NCI-H748 treated with DMSO at 0.1 percent for 48 hours (cell line): ENCODE results near the gene MTRR.
"Not testable (repeated sequence)": the region's sequence is repeated elsewhere in the genome, so short reads cannot be mapped to it uniquely, and the experiment has no call there.

ENCODE experiments used
- DNase-seq: peaks from one replicate; lab custom pipeline; 2025; lab: John Stamatoyannopoulos, UW

MTRR gene

DNA sequence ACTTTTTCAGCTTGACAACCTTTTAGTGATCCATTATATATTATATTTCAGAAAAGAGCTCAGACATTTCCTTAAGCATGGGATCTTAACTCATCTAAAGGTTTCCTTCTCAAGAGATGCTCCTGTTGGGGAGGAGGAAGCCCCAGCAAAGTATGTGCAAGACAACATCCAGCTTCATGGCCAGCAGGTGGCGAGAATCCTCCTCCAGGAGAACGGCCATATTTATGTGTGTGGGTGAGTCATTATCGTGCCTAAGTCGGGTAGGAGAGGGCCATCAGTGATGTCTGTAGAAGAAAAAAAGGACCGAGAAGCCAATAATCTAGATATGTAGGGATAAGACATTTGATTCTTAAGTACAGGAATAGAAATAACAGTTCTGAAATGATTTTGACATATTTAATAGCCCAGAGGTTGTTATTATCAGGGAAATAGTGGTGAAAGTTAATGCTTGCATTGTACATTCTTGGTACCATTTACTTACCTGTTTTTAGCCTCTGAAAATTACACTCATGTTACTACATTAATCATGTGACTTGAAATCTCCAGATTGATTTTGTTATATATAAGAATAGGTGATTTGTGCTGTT lies 28.2 kb downstream of the MTRR start:
- DNase-seq: peak; percentile 17

DNA sequence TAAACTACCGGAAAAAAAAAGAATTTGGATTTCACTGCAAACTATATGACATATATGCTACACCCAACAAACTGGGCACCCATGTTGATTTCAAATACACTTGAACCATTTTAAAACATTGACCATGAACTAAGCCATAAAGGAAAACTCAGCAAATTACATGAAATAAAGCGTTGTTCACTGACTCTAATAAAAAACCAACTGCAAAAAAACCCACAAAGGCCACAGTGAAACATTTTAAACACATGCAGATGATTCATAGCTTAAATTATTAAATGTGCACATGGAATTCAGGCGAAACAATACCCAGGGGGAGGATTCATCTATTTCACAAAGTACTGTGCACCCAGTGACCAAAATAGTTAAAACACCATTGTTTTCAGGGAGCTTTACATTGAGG lies 33.3 kb downstream of the MTRR start:
- no peak for DNase-seq

DNA sequence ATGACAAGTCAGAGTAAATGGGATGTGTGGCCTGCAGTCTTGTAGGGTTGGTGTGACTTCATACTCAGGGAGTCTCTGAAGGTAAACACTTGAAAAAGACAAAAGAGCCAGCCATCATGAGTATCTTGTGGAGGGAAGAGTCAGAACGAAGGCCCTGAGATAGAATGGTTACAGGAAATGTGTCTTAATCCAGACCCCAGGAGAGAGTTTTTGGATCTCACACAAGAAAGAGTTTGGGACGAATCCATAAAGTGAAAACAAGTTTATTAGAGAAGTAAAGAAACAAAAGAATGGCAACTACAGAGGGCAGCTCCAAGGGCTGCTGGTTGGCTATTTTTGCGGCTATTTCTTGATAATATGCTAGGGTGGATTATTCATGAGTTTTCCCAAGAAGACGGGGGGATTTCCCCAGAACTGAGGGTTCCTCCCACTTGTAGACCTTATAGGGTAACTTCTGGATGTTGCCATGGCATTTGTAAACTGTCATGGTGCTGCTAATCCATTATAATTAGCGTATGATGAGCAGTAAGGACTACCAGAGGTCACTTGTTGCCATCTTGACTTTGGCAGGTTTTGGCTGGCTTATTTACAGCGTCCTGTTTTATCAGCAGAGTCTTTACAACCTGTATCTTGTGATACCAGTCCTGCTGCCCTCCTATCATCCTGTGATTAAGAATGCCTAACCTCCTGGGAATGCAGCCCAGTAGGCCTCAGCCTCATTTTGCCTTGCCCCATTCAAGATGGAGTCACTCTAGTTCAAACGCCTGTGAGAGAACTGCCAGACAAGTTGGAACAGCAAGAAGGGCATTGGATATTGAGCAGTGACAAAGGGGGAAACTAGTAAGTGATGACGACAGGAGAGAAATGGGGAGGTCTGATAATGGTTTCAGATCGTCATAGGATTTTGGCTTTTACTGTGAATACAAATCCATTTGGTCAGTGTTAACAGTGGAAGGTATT lies 34.0 kb downstream of the MTRR start:
- DNase-seq: no peak

DNA sequence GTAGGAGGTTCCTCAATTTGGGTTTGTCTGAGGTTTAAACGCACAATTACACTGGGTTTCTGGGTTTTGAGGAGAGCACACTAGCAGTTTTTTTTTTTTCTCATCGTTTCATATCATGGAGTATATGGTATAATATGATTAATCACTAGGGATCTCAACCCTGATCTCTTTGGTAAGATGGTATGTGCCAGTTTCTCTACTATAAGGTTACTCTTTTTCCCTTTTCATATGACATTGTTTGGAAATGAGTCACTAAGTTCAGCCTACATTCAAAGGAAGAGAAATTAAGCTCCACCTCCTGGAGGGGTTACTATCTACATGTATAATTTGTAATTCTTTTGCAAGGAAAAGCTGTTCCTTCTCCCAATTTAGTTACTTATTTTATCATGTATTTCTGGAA lies 35.2 kb downstream of the MTRR start:
- no peak for DNase-seq

DNA sequence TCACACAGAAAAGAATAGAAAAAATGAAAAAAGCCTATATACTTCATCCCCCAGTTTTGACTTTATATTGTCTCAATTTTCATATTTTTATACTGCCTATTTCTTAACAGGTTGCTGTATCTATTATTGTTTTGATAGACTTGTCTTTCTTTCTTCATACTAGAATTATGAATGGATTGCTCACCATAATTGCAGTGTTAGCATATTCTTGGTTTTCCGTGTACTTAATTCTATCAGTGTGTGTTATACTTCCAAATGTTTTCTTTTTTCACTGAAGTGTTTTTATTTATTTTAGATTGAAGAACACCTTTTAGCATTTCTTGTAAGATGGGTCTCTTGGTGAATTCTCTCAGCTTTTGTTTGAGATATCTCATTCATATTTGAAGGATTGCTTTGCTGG lies 38.7 kb downstream of the MTRR start:
- no peak for DNase-seq

DNA sequence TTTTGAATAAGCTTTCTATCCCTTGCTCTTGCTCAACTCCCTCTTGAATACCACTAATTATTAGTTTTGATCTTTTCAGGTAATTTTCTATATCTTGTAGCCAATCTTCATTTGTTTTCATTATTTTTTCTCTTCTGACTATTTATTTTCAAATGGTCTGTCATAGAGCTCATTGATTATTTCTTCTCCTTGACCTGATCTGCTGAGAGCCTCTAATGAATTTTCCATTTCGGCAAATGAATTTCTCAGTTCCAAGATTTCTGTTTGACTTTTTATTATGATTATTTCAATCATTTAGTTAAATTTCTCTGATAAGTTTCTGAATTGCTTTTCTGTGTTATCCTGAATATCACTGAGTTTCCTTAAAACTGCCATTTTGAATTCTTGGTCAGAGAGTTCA lies 39.4 kb downstream of the MTRR start:
- no peak for DNase-seq

DNA sequence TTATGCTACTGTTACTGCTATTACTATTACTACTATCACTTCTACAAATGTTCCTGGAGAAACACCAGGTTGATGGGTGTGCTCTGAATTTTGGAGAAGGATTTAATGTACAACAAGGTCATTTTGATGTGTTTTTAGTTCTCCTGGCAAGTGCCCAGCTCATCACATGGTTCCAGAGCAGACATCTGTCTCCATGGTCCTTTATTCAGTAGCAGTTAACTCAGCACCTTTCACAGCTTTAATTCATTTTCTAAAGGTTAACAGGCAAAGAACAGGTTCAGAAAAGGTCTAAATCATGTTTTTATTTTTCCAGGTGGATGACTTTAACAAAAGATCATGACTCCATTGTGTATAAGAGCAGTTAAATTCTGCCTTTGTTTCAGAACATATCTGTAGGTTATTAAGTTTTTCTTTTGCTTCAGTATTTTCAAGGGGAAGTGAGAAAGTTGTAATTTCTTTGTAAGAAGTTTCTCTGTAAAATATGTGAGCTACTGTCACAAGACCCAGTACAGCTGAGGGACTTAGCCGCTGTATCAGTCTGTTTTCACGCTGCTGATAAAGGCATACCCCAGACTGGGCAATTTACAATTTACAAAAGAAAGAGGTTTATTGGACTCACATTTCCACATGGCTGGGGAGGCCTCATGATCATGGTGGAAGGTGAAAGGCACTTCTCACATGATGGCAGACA lies 41.9 kb downstream of the MTRR start:
- no peak for DNase-seq

DNA sequence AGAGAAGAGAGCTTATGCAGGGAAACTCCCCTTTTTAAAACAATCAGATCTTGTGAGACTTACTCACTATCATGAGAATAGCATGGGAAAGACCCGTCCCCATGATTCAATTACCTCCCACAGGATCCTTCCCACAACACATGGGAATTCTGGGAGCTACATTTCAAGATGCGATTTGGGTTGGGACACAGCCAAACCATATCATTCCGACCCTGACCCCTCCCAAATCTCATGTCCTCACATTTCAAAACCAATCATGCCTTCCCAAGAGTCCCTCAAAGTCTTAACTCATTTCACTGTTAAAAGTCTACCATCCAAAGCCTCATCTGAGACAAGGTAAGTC lies 42.5 kb downstream of the MTRR start:
- not testable (repeated sequence) for DNase-seq

DNA sequence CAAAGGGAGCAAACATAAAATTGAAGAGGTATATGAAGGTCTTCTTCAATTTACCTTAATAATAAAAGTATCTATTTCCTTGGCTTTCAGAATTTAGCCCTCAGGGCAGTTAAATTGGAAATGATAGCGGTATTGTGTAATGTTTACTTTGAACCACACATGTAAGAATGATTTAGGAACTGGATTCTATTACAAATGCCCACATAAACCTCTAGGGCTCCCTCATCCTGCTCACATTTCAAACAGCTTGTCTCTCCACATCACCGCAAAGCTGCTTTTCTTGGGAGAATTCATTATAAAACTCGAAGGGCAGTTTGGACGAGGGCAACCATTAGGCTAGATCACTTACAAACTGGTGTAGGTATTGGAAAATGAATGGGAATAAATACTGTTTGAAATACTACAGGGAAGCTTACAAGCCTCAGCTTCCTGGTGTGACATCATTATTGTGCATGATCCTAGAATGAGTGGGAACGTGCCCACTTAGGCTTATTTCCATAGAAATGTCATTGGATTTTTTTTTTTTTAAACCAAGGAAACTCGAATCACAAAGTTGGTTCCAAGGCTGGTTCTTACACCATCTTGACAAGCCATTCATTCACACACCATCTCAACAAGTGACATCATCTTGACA lies 47.3 kb downstream of the MTRR start:
- DNase-seq: no peak

DNA sequence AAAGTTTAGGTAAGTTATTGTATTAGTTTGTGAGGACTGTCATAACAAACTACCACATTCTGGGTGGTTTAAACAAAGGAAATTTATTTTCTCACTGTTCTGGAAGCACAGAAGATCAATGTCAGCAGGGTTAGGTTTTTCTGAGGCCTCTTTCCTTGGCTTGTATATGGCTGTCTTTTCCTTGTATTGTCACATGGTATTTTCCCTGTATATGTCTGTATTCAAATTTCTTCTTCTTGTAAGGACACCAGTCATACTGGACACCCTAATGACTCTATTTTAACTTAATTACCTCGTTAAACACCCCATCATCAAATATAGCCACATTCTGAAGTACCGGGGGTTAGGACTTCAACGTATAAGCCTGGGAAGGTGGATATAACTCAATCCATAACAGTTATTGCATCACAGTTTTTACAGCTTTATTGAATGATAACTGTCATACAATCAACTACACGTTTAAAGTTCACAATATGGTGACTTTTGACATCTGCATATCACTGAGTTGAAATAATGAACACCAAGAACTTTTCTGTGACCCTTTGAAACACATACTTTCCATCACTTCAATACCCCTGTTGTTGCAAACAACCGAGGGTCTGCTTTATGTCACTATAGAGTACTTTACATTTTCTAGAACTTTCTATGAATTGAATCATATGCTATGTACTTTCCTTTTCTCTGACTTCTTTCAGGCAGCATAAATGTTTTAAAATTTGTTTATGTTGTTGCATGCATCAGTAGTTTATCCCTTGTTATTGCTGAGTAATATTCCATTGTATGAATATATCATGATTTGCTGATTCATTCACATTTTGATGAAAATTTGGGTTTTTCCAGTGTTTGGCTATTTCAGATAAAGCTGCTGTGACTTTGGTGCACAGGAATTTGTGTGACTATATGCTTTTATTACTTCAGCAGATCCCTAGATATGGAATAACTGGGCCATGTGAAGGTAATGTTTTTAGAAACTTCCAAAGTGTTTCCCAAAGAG lies 48.5 kb downstream of the MTRR start:
- DNase-seq: no peak

DNA sequence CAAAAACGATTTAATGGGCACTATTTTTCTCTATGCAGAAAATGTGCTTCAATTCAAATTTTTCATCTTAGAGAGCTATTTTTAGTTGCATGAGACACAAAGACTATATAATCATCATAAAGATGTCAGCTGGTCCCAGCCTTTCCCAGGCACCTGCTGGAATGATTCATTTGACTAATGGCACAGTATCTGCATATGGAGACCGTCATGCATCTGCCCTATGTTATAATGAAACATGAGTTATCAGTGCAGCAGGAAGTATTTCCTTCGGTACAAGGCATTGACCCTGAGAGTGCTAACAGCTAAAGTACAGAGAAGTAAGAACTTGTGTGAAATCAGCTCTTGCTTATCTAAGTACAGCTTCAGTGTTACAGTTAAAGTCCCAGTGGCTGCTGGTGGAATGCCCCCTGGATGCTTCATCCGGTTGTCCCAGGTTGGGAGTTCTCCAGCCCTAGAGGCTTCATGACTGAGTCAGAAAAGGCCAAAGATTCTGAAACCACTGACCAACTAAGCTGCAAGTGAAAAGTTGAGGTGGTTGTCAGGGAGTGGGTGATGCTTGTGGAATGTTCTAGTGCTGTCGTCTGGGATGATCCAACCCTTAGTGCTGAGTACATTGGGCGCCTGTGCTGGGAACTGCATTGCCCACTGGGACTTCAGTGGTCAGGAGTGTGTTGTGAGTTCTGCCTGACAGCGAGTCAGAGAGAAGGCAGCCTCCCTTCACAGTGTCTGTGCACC lies 57.2 kb downstream of the MTRR start:
- no peak for DNase-seq

DNA sequence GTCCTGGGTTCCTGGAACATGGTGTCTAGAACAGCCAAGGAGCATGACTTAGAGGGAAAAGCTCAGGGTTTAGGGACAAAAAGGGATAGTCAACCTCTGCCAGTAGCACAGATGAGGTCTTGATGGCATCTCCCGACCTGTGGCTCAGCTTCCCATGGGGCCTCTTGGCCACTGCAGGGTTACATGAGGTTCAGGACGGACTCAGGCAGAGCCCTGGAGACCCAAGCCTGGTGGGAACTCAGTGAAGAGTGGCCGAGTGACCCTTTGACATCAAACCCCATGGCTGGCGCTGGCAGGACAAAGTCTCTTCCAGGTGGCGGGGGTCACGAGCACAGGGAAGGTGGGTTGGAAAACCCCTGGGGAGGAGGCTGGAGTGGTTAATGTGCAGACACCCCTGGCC lies 57.8 kb downstream of the MTRR start:
- DNase-seq: no peak

DNA sequence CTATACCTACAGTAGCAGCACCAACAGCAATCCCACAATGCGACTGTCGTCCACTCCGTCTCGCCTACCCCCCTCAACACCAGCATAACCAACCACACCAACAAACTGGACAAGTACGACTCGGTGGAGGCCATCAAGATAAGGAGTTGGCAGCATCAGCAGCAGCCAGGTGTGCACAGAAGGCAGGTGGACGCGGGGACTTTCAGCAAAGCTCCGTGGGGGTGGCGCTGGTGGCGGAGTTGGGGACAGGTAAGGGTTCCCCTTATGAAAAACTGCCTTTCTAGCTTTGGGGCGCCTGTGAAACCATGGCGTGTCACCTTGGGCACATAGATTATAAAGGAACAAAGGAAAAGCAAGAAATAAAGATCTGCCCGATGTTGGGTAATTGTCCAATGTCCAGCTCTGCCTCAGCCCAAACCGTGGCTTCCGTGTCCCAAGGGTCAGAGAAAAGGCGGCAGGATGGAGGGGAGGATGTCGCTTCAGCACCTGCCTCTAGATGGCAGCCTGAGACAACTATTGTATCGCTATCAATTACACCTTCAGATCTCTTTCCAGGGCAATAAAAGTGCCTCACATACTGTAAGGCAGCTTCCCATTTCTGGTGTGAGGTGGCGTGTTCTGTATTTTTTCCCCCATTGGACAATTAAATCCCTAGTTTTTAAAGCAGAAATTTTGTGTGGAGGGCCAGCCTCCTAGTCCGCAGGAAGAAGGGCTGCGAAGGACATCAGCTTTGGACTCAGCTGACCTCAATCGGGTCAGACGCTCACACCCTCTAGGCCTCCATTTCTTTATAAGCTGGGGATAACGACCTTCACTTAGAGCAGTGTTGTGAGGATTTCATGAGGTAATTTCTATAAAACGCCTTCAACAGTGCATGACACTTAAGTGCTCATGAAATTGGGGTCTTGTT lies 58.8 kb downstream of the MTRR start:
- DNase-seq: peak; percentile 94

DNA sequence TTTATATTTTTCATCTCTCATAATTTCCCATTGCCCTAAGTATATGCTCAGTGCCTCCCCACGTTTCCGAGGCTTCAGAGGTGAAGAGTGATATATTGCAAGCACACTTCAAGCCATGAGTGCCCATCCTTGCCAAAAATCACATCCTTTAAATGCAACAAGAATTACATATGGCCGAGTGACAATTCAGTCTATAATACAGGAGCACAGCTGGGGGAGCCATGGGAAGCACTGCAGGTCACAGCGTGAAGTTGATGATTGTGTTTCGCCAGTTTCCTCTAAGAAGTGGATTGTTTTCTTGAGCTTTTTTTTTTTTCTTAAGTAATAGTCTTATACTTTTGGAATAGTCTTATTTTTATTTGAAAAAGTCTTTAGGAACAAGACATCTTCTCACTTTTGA lies 61.1 kb downstream of the MTRR start:
- no peak for DNase-seq

DNA sequence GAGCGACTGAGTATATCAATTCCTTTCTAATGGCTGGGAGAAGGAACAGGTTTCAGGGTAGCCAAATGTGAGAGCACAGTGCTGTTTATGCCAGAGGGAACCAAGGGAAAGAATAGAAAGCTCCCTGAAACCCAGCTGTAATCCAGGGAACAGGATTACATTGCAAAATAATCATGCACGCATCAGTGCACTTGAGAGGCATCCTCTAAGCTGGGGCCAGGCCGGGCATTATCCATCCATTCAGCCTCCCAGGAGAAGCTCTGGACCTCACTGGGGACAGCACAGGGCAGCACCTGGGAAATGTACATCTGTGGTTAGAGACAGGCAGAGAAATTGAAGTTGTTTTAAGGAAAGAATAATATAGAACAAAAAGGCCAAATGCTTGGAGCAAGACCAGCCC lies 72.7 kb downstream of the MTRR start:
- no peak for DNase-seq

DNA sequence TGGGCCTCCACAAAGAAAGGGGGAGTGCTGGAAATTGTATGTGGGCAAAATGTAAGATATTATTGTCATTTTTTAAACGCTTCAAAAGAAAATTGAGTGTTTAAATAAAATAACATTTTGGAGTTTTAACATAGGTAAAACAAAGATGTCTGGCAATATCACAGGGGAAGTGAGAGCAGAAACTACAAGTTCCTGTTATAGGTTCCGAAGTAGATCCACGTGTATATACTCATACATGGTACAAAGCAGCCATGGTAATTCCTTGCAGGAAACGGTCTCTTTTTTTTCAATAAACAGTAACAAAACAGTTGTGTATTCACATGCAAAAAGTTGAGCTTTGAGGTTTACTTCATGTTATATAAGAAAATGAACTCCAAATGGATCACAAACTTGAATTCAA lies 78.4 kb downstream of the MTRR start:
- DNase-seq: no peak
